ENCODE results near the gene EXOSC3. TPM values are rescaled to one million over a fixed set of nuclear protein-coding genes. Genes with fewer than 3 reads are reported as not detected.

Gene EXOSC3
- total and polyA plus RNA-seq, 9 of the 15 experiments (the other 6 are each of a cell fraction or from before 2014, with no cell fraction given), result 18.5 to 266 (median 114) TPM

DNA sequence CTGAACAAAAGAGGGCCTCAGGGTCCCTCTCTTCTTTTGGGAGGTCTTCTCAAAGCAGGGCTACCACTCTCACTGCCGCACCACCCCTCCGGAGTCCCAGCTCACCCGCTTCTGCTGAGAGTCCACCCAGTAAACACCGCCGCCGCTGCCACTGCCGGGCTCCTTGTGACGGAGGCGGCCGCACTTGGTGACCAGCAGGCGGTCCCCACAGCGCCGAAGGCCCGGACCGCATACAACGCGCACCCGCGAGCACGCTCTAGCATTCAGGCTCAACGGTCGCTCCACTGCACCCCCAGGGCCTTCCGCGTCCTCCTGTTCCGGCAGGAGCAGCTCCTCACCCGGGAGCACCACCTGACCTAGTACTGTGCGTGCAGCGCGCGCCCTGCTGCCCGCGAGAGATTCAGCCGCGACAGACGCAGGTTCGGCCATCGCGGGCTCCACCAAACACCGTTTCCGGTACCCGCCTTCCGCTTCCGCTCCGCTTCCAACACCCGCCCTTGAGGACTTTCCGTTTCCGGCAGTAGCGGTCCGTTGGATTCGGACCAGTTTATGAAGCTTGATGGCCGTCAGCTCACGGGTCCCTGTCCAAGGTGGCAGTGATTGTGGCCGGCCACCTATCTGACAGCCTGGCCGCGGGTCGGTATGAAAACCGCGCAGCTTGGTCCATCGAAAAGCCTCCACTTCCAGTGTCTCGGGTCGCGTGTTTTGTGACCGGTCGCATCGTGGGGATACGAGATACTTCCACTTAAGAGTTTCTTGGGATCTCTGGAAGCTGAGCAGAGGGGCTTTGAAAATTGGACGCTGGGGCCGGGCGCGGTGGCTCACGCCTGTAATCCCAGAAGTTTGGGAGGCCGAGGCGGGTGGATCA lies at the start of gene EXOSC3 (continued):
- TF ChIP-seq SPI1 (IDR thresholded peaks at IDR 0.05; ENCODE audit: borderline replicate concordance, low read depth, low read length) (peak; percentile 70; the same call in 1 of the 2 replicates), TAF7 (tag; IDR thresholded peaks at IDR 0.05) (peak; percentile 92), ZNF431 (CRISPR knock-in tag; IDR thresholded peaks at IDR 0.05) (peak; percentile 67; the same call in 1 of the 2 replicates), ZNF699 (CRISPR knock-in tag; IDR thresholded peaks at IDR 0.05; ENCODE audit: insufficient replicate concordance) (no peak), ZNF436 (CRISPR knock-in tag; IDR thresholded peaks at IDR 0.05) (no peak), ARID2 (IDR thresholded peaks at IDR 0.05) (no peak), ZFX (CRISPR knock-in tag; IDR thresholded peaks at IDR 0.05) (peak; percentile 90), MYNN (IDR thresholded peaks at IDR 0.05) (no peak), MYNN (CRISPR knock-in tag; IDR thresholded peaks at IDR 0.05) (no peak; the same call in 1 of the 2 replicates), CSDE1 (IDR thresholded peaks at IDR 0.05) (no peak; a peak in 1 of 4 replicates), ZKSCAN8 (CRISPR knock-in tag; IDR thresholded peaks at IDR 0.05) (no peak), FOXP1 (CRISPR knock-in tag; IDR thresholded peaks at IDR 0.05) (peak; percentile 93), PRMT5 (CRISPR knock-in tag; IDR thresholded peaks at IDR 0.05) (no peak), ZNF444 (CRISPR knock-in tag; IDR thresholded peaks at IDR 0.05) (no peak), ZNF175 (CRISPR knock-in tag; IDR thresholded peaks at IDR 0.05; ENCODE audit: low read depth) (0 out of 2 replicates have a peak, but pooled peaks have one; percentile 58), PHTF2 (CRISPR knock-in tag; IDR thresholded peaks at IDR 0.05) (no peak), MTF1 (CRISPR knock-in tag; IDR thresholded peaks at IDR 0.05; ENCODE audit: borderline replicate concordance) (no peak), NRF1 (conservative IDR thresholded peaks at IDR 0.05 in 1 of 2, IDR thresholded peaks at IDR 0.05 in 1 of 2) (peak; percentile 70 to 77), CHCHD3 (CRISPR knock-in tag; IDR thresholded peaks at IDR 0.05) (no peak), HMG20A (CRISPR knock-in tag; conservative IDR thresholded peaks at IDR 0.05) (no peak), NFIX (CRISPR knock-in tag; IDR thresholded peaks at IDR 0.05; ENCODE audit: low read depth) (no peak)
- TF ChIP-seq, protein P1, sequence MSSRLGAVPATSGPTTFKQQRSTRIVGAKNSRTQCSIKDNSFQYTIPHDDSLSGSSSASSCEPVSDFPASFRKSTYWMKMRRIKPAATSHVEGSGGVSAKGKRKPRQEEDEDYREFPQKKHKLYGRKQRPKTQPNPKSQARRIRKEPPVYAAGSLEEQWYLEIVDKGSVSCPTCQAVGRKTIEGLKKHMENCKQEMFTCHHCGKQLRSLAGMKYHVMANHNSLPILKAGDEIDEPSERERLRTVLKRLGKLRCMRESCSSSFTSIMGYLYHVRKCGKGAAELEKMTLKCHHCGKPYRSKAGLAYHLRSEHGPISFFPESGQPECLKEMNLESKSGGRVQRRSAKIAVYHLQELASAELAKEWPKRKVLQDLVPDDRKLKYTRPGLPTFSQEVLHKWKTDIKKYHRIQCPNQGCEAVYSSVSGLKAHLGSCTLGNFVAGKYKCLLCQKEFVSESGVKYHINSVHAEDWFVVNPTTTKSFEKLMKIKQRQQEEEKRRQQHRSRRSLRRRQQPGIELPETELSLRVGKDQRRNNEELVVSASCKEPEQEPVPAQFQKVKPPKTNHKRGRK (tag; IDR thresholded peaks at IDR 0.05), result no peak
- TF ChIP-seq, protein P2, sequence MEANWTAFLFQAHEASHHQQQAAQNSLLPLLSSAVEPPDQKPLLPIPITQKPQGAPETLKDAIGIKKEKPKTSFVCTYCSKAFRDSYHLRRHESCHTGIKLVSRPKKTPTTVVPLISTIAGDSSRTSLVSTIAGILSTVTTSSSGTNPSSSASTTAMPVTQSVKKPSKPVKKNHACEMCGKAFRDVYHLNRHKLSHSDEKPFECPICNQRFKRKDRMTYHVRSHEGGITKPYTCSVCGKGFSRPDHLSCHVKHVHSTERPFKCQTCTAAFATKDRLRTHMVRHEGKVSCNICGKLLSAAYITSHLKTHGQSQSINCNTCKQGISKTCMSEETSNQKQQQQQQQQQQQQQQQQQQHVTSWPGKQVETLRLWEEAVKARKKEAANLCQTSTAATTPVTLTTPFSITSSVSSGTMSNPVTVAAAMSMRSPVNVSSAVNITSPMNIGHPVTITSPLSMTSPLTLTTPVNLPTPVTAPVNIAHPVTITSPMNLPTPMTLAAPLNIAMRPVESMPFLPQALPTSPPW (CRISPR knock-in tag; IDR thresholded peaks at IDR 0.05), result peak; percentile 59

Measured in K562 (cell line).